Measurements from ENCODE around the gene ISOC1.

ISOC1 gene

GRCh38 chr5:129112295-129112694 lies 17.7 kb downstream of the ISOC1 start:
- no peak overlapping the region for H3K4me3 ChIP-seq (replicated peaks; ENCODE audit: low read depth, low read length)
- DNase-seq (ENCODE audit: extremely low read depth, low read depth), result no peak
- TF ChIP-seq CTCF (IDR thresholded peaks at IDR 0.05; ENCODE audit: low read depth, low read length, missing control alignments), result no peak

- TF ChIP-seq CTCF (IDR thresholded peaks at IDR 0.05; ENCODE audit: low read depth, low read length, missing control alignments), result no peak
- DNase-seq (ENCODE audit: extremely low read depth, low read depth), result no peak
- no peak overlapping the region for H3K4me3 ChIP-seq (replicated peaks; ENCODE audit: low read depth, low read length)
Measured at GRCh38 chr5:129113867-129114266, 19.3 kb downstream of the ISOC1 start.

GRCh38 chr5:129114539-129115193 lies 20.1 kb downstream of the ISOC1 start:
- DNase-seq (ENCODE audit: extremely low read depth, low read depth), result no peak
- no peak for TF ChIP-seq CTCF (IDR thresholded peaks at IDR 0.05; ENCODE audit: low read depth, low read length, missing control alignments)
- H3K4me3 ChIP-seq (replicated peaks; ENCODE audit: low read depth, low read length), result no peak overlapping the region

GRCh38 chr5:129115680-129116079 lies 21.1 kb downstream of the ISOC1 start:
- no peak for TF ChIP-seq CTCF (IDR thresholded peaks at IDR 0.05; ENCODE audit: low read depth, low read length, missing control alignments)
- H3K4me3 ChIP-seq (replicated peaks; ENCODE audit: low read depth, low read length), result no peak overlapping the region

GRCh38 chr5:129116797-129117196 lies 22.2 kb downstream of the ISOC1 start:
- H3K4me3 ChIP-seq (replicated peaks; ENCODE audit: low read depth, low read length), result no peak overlapping the region
- no peak for DNase-seq (ENCODE audit: extremely low read depth, low read depth)
- no peak for TF ChIP-seq CTCF (IDR thresholded peaks at IDR 0.05; ENCODE audit: low read depth, low read length, missing control alignments)

More at GRCh38 chr5:129115680-129116079, 21.1 kb downstream of the ISOC1 start:
- DNase-seq (ENCODE audit: extremely low read depth, low read depth), result no peak

GRCh38 chr5:129118405-129118804 lies 23.9 kb downstream of the ISOC1 start:
- no peak for DNase-seq (ENCODE audit: extremely low read depth, low read depth)
- TF ChIP-seq CTCF (IDR thresholded peaks at IDR 0.05; ENCODE audit: low read depth, low read length, missing control alignments), result no peak
- H3K4me3 ChIP-seq (replicated peaks; ENCODE audit: low read depth, low read length), result no peak overlapping the region

GRCh38 chr5:129118826-129119225 lies 24.3 kb downstream of the ISOC1 start:
- H3K4me3 ChIP-seq (replicated peaks; ENCODE audit: low read depth, low read length), result no peak overlapping the region
- no peak for TF ChIP-seq CTCF (IDR thresholded peaks at IDR 0.05; ENCODE audit: low read depth, low read length, missing control alignments)
- DNase-seq (ENCODE audit: extremely low read depth, low read depth), result no peak

All from HFF-Myc (cell line).